ENCODE measurements around the gene NASP.

NASP gene

DNA sequence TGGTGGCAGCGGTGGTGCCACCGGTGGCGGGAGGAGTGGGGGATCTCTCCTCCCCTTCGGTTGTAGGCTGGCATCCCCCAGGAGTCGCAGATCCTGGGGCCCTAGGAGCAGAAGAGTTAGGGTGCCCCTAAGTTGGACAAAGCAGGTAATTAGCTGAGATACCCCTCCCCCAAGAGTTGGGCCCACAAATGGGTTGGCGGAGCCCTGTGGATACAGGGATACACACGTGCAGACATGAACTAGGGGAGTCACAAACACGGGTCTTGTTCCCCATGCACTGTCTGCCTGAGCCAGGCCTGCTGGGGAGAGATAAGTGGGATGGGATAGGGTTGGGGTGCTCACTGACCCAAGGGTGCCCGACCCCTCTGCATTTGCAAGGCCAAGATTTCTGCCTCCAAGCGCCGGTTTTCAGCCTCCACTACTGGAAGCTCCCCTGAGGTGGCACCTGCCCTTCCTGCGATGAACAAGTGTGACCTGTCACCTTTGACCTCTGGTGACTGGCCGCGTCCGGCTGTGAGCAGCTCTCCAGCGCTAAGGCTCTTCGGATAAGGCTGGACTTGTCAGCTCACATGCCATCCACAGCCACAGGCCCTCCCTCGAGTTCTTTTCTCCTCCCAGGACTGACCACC lies 38.2 kb downstream of the NASP start:
- in situ Hi-C loops (cut with MboI; ENCODE audit: low pct_unique_long_range_greater_than_20kb, low sequenced_read_pairs, unreplicated experiment) = no loop called here
- no peak for DNase-seq (ENCODE audit: low spot score)
- TF ChIP-seq, protein P1, sequence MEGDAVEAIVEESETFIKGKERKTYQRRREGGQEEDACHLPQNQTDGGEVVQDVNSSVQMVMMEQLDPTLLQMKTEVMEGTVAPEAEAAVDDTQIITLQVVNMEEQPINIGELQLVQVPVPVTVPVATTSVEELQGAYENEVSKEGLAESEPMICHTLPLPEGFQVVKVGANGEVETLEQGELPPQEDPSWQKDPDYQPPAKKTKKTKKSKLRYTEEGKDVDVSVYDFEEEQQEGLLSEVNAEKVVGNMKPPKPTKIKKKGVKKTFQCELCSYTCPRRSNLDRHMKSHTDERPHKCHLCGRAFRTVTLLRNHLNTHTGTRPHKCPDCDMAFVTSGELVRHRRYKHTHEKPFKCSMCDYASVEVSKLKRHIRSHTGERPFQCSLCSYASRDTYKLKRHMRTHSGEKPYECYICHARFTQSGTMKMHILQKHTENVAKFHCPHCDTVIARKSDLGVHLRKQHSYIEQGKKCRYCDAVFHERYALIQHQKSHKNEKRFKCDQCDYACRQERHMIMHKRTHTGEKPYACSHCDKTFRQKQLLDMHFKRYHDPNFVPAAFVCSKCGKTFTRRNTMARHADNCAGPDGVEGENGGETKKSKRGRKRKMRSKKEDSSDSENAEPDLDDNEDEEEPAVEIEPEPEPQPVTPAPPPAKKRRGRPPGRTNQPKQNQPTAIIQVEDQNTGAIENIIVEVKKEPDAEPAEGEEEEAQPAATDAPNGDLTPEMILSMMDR (IDR thresholded peaks at IDR 0.05; ENCODE audit: extremely low read depth, insufficient read depth, missing control alignments) = no peak

DNA sequence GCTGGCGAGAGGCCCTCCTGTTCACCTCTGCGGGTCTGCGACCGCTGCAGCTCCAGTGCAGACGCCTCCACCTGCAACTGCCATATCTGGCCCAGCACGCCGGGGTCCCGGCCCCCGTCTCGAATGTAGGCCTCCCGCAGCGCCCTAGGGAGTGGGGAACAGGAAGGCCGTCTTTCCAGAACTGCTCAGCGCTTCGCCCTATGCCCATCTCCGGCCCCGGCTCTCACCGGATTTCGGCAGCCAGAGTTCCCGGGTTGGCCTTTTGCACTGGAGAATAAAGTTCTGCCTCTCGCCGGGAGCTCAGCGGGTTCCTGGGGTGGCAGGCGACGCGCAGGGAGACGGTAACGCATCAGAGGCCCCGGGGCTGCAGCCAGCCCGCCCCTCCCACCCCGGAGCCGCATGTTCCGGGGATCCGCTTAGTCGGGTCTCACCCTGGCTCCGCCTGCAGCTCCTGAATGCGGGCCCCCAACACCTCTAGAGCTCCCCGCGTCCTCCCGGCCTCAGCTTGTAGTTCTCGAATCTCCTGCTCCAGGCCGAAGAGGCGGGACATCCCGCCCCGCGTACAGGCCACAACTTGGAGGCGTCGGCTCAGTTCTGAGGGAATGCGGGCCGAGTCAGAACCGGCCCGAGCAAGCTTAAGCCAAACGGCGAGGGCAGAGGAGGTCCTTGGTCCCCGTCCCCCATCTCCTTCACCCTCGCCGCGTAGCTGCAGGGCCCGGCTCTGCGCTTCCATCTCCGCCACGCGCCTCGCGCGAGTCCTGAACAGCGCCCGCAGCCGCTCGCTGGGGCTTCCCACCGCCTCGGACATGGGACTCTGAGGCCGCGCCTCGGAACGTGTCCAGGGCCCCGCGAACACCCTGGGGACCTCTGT lies 38.9 kb downstream of the NASP start:
- in situ Hi-C loops (cut with MboI; ENCODE audit: low pct_unique_long_range_greater_than_20kb, low sequenced_read_pairs, unreplicated experiment) = no loop called here
- TF ChIP-seq, protein P1 (IDR thresholded peaks at IDR 0.05; ENCODE audit: extremely low read depth, insufficient read depth, missing control alignments) = no peak
- DNase-seq (ENCODE audit: low spot score) = no peak

DNA sequence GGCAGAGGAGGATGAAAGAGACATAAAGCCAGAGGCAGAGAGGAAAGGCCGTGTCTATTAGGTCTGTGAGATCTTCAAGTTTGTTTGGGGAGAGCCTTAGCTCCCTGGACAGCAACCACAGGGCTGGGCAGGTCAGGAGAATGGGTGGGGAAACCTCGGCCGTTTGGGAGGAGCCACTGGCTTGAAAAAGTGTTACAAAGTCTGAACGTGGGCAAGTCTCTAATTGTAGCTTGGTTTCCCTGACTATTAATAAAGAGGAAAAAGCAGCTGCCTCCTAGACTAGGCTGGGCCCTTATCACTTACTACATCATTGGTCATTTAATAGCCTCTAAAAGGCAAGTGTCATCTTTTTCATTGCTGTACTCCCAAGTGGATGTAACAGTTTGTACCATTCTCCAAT lies 40.1 kb downstream of the NASP start, which contains the start of gene CCDC17:
TSS of gene CCDC17 (minus strand) at position 83 of the 400 bp plus-strand sequence. CDS start 145 bp downstream, outside the sequence.
- in situ Hi-C loops (cut with MboI; ENCODE audit: low pct_unique_long_range_greater_than_20kb, low sequenced_read_pairs, unreplicated experiment) = no loop called here
- TF ChIP-seq, protein P1 (IDR thresholded peaks at IDR 0.05; ENCODE audit: extremely low read depth, insufficient read depth, missing control alignments) = no peak
- DNase-seq (ENCODE audit: low spot score) = no peak

DNA sequence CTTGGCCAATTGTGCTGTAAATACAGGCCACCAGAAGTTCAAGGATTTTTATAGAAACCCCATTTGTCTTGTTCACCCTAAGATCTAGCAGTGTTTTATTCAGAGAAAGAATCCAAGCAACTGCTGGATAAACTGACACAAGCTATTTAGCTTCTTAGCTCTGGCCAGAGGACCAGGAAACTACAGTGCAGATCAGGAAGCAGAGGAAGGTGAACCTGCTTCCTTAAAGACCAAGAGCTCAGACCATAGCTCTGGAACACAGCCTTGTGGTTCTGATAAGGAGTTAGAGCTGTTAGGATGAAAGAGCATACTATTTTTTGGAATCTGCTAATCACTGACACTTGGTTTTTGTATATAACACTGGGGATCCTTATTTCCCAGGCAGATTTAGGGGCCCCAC lies 45.2 kb downstream of the NASP start:
- in situ Hi-C loops (cut with MboI; ENCODE audit: low pct_unique_long_range_greater_than_20kb, low sequenced_read_pairs, unreplicated experiment) = no loop called here
- DNase-seq (ENCODE audit: low spot score) = no peak
- TF ChIP-seq, protein P1 (IDR thresholded peaks at IDR 0.05; ENCODE audit: extremely low read depth, insufficient read depth, missing control alignments) = no peak

DNA sequence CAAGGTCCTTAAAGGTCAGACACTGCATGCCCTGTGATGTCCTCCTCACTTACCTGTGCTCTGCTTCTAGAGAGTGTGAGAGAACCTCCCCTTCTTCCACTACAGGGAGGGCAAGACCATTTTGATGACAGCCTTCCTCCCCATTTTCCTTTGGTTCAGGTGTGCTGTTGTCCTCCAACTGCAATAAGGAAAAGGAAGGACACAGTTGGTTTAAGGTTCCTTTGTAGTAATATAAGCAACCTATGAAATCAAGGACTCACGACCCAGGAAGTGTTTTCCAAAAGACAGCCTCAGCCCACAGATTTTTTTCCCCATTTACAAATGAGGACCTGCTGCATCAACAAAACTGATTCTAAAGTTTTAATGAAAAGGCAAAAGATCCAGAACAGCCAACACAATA lies 46.6 kb downstream of the NASP start:
- in situ Hi-C loops (cut with MboI; ENCODE audit: low pct_unique_long_range_greater_than_20kb, low sequenced_read_pairs, unreplicated experiment) = no loop called here
- TF ChIP-seq, protein P1 (IDR thresholded peaks at IDR 0.05; ENCODE audit: extremely low read depth, insufficient read depth, missing control alignments) = no peak
- no peak for DNase-seq (ENCODE audit: low spot score)

DNA sequence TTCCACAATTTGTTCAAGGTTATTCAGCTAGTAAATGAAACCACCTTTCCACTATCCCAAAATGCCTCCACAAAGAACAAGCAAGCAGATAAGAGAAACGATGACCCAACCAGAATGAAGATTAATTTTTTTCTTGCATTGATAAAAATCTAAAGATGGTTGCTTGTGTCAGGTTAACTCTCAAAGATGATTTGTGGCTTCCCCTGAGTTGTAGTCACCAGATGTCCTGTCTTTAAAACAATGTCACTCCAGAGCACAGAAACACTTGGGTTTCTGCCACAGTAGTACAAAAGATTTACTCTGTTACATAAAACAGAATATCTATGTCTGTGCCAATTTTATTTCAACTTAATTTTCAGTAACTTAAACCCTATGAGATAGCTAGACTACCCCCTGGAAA lies 51.4 kb downstream of the NASP start:
- DNase-seq (ENCODE audit: low spot score) = no peak
- TF ChIP-seq, protein P1 (IDR thresholded peaks at IDR 0.05; ENCODE audit: extremely low read depth, insufficient read depth, missing control alignments) = no peak
- in situ Hi-C loops (cut with MboI; ENCODE audit: low pct_unique_long_range_greater_than_20kb, low sequenced_read_pairs, unreplicated experiment) = no loop called here

All from GM13977 (cell line).